ENCODE results near the gene ZP4.

The ZP4 gene

GRCh38 chr1:237890822-237891221 is at the start of gene ZP4:
Gene ZP4, minus strand, starts transcription at chr1:237890922. Its CDS starts 287 bp downstream, at chr1:237890635.
- no peak for DNase-seq

- no peak for DNase-seq
Observed at GRCh38 chr1:237938553-237938952, 47.8 kb upstream of the ZP4 start.

- no peak for DNase-seq
Observed at GRCh38 chr1:237938068-237938467, 47.3 kb upstream of the ZP4 start.

DNA sequence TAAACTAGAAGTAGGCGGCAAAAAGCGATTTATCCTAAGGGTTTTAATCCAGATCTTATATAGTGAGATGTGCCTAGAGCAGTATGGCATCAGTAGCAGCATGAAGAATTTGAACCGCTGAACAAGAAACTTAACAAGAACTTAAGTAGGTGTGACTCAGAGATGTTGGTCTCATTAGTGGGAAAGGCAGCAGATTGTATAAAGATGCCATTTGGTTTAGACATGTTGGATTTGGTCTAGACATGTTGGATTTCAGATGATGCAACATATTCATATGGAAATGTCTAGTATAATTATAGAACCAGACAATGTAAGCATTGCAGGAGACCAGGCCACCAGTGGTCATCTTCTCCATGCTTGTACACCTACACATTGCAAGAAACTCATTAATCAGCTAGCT is 42.1 kb upstream of the ZP4 start:
- no peak for DNase-seq

DNA sequence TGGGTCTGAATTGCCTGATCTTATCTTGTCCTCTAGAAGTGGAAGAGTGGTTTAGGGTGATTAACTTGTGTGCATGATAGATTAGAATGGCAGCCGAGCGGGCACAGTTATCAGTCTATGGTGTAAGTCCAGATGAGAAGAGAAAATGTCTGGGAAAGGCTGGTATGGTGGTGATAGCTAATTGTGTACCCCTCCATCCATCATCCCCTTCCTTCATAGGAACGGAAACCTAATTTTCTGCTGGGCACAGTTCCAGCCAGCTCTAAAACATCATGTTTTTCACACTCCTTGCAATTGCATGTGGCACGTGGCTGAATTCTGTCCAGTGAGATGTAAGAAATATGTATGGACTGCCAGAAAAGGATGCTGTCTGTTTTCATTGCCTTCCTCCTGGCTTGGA is 40.9 kb upstream of the ZP4 start:
- no peak for DNase-seq

DNA sequence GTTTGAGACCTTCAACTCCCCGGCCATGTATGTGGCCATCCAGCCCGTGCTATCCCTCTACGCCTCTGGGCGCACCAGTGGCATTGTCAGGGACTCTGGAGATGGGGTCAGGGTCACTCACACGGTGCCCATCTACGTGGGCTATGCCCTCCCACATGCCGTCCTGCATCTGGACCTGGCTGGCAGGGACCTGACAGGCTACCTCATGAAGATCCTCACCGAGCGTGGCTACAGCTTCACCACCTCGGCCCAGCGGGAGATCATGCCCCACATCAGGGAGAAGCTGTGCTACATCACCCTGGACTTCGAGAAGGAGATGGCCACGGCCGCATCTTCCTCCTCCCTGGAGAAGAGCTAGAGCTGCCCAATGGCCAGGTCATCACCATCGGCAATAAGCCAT is 36.5 kb upstream of the ZP4 start:
- no peak for DNase-seq

DNA sequence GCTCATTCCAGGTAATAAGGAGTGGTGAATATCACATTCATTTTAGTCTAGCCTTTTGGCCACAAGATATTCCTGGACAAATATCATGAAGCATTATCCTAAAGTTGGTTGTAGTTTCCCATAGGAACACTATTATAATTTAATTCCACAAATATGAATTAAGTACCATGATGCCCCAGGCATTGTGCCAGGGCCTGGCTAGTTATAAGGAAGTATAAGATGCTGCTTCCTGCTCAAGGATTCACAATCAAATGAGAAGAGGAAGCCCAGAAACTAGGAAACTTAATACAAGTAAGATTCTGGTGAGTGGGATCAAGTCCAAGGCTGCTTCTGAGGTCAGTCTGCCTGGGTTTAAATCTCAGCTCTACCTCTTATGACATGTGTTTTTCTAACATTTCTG is 30.6 kb upstream of the ZP4 start:
- DNase-seq: no peak

- no peak for DNase-seq
Observed at GRCh38 chr1:237913345-237913744, 22.6 kb upstream of the ZP4 start.

DNA sequence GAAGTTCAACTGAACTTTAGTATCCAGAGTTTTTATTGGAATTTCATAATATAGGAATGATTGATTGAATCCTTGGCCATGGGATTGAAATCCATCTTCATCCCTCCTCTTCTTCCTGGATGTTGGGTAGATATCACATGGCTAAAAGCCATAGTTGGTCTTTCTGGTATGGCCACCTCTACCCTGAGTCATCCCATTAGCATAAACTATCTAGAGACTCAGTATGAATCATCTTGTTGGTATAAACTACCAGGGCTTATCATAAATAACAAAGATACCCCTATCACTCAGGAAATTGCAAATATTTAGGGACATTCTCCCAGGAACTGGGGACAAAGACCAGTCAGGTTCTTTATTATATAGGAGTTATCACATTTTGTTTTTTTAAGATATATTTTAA is 21.2 kb upstream of the ZP4 start:
- no peak for DNase-seq

GRCh38 chr1:237910834-237911233 is 20.1 kb upstream of the ZP4 start:
- DNase-seq: no peak

DNA sequence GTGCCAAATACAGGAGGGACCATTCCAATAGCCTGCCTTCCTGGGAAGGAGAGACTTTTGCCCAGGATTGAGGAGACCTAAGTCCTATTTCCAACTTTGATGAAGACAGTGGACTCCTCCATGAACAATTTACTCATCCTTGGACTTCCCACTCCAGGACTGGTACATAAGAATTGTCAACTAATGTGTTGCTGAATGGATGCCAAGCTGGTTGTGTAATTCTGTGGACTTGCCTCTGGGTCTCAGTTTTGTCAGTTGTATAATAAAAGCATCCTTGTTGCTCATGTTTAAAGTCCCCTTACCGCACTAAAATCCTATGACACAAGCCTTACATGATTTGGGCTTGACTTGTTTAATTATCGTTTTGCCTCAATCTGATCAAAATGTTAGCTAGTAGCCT is 13.2 kb upstream of the ZP4 start:
- no peak for DNase-seq

- no peak for DNase-seq
Observed at GRCh38 chr1:237902960-237903743, 12.4 kb upstream of the ZP4 start.

DNA sequence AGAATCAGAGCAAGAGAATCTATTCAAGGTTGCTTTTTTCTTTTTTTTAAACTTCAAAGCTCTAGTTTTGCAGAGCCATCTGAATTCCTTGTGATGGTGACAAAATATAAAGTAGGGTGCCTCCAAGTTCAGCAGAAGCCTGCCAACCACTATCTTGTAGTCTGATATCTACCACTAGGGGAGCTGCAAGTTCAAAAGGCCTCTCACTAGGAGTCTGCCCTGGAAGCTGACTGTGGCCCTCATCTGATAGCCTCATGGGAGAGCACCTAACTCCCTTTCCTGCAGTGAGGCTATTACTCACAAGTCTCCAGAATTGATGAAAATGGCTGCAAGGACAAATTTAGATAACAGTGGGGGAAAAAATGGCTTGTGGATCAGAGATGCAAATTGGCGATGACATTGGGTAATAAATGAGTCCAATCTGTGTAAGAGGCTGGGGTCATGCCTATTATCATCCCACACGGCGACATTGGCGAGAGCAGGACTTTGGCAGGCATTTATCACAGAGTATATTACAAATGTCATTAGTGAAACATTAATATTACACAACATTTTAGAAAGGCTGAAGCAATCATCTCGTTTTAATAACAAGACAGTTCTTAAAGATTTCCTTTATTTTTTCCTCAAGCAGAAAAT is 10.7 kb upstream of the ZP4 start:
- DNase-seq: no peak

DNA sequence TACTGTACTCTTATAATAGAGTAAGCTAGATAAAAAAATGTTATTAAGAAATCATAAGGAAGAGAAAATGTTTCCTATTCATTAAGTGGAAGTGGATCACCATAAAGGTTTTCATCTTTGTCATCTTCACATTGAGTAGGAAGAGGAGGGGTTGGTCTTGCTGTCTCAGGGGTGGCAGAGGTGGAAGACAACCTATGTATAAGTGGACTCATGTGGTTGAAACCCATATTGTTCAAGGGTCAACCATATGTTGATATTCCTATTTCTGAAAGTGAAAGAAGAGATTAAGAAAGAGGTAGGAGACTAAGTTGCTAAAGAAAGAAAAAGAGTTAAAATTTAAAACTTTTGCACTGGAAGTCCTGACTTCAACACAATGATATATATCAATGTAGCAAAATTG is 4.9 kb upstream of the ZP4 start:
- no peak for DNase-seq

GRCh38 chr1:237894131-237894530 is 3.4 kb upstream of the ZP4 start:
- DNase-seq: no peak

- DNase-seq: no peak
Observed at GRCh38 chr1:237891979-237892378, 1.3 kb upstream of the ZP4 start.

- DNase-seq: no peak
Observed at GRCh38 chr1:237891266-237891665, 544 bp upstream of the ZP4 start.

- DNase-seq: no peak
Observed at GRCh38 chr1:237890416-237890815, 306 bp downstream of the ZP4 start.

DNA sequence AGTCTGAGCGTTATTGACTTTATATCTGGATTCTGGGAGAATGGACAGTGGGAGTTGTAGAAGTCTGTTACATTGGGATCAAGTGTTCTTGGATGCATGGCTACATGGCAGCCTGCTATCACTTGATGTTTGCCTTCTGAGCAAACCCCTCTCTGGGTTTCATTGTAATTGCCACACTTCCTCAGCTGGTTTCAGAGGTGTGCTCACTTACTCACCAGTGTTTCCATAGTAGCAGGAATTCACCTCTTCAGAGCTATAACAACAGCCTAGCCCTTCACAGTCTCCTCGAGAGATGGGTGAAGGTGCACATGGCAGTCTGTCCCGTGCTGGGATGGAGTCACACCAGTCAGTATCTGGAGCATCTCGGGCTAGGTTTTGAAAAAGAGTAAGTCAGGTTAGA is 2.6 kb downstream of the ZP4 start:
- no peak for DNase-seq

GRCh38 chr1:237887542-237887941 is 3.2 kb downstream of the ZP4 start:
- no peak for DNase-seq

DNA sequence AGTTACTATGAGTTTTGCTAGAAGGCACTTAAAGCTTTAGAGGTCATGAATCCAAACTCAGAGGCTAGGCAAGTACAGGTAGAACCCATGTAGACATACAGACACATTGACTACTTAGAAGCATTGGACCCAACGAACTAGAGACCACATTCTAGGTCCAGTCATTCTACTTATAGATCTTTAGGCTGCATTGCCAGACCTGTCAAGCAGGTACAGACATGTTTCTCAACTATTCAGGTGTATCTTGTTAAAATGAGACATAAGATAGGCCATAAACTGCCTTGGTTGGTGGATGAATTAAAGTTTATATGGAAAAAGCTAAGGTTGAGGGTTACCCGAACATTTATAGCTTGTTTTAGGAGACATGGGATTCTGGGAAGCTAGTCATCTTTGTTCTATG is 6.5 kb downstream of the ZP4 start:
- no peak for DNase-seq

- DNase-seq: no peak
Observed at GRCh38 chr1:237879195-237879594, 11.5 kb downstream of the ZP4 start.

- no peak for DNase-seq
Observed at GRCh38 chr1:237878406-237878805, 12.3 kb downstream of the ZP4 start.

DNA sequence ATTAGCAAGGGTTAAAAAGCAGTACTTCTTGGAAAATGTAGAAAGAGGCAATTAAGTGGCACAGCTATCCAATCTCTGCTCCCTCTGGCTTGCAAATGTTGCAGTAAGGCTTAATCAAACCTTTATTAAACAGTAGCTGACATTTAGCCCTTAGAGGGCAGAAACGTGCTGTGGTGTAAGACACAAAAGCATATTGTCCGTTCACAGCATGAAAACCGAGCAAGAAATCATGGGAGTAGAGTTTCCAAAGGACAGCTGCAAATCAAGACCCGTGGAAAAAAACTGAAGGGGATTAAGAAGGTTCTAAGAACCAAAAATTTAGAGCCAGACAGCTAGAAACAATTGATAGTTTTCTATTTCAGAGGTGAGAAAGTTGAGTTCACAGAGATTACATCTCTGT is 13.1 kb downstream of the ZP4 start:
- DNase-seq: no peak

GRCh38 chr1:237875291-237875690 is 15.4 kb downstream of the ZP4 start:
- DNase-seq: no peak

Data from NCI-H1048 (cell line).